Measurements from ENCODE around the gene CCNY. TPM values are rescaled to one million over a fixed set of nuclear protein-coding genes. Genes with fewer than 3 reads are reported as not detected.

The CCNY gene
- total RNA-seq, 4 donors from 2014 or later = 22.4 to 35.1 (median 29.9) TPM

DNA sequence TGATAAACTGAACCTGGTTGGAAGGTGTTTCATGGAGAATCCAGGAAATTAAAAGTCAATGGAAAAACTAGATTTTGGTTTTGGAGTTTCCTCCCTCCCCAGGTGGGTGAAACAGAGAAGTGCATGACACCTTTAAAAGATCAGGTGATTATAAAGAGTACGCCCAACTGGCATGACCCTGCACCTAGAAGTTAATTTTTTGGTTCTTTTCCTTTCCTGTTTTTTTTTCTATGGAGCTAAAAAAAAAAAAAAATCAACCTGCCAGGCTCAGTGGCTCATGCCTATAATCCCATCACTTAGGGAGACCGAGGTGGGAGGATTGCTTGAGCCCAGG, 276.8 kb downstream of the CCNY start:
- Histone ChIP-seq H3K4me3 (no peak overlapping the region), H3K4me1 (peaks cover 4% of the 10 kb centered on the region), H3K36me3 (no peaks in the 10 kb centered on the region), H3K27me3 (peaks cover 19% of the 10 kb centered on the region), H3K9me3 (no peaks in the 10 kb centered on the region), H3K27ac (no peak overlapping the region)
- TF ChIP-seq POLR2A (IDR thresholded peaks at IDR 0.05) = no peak
- no peak for TF ChIP-seq POLR2AphosphoS5 (IDR thresholded peaks at IDR 0.05)
- TF ChIP-seq, protein P1, sequence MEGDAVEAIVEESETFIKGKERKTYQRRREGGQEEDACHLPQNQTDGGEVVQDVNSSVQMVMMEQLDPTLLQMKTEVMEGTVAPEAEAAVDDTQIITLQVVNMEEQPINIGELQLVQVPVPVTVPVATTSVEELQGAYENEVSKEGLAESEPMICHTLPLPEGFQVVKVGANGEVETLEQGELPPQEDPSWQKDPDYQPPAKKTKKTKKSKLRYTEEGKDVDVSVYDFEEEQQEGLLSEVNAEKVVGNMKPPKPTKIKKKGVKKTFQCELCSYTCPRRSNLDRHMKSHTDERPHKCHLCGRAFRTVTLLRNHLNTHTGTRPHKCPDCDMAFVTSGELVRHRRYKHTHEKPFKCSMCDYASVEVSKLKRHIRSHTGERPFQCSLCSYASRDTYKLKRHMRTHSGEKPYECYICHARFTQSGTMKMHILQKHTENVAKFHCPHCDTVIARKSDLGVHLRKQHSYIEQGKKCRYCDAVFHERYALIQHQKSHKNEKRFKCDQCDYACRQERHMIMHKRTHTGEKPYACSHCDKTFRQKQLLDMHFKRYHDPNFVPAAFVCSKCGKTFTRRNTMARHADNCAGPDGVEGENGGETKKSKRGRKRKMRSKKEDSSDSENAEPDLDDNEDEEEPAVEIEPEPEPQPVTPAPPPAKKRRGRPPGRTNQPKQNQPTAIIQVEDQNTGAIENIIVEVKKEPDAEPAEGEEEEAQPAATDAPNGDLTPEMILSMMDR (IDR thresholded peaks at IDR 0.05) = no peak
- no peak for TF ChIP-seq EP300 (IDR thresholded peaks at IDR 0.05)
- no peak for DNase-seq (ENCODE audit: low spot score in 2 of 2)
- 59% methylated on average over 2 of the region's 2 CpGs for WGBS

DNA sequence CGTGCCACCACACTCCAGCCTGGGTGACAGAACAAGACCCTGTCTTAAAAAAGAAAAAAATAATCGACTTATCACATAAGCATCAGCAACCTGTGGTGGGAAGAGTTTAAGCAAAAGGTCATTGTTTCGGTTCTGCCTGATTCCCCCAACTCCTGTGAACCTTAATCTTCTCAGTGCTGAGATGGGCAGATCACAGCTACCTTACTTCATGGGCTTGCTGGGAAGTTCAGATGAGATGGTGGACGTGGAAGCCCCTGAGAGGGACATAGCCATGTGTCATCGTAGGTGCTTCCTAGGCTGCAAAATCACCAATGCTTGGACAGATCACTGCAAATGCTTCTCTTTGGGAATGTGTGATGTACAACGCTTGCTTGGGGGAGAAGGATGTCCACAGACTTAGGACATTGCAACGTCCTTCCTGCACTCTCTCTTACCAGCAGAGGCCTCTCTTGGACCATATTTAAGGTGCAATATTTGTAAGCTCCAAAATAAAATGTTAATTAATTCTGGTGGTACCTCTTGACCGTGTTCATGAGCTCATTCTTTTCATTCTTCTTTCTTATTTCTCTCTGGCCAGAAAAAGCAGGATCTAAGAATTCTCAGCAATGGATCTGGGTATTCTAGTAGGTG, 277.4 kb downstream of the CCNY start:
- H3K4me1 ChIP-seq = no peaks in the 10 kb centered on the region
- peaks cover 13% of the 10 kb centered on the region for H3K27me3 ChIP-seq
- H3K9me3 ChIP-seq = no peaks in the 10 kb centered on the region
- 56% methylated on average over 8 of the region's 8 CpGs for WGBS
- H3K36me3 ChIP-seq = no peaks in the 10 kb centered on the region
- TF ChIP-seq POLR2A (IDR thresholded peaks at IDR 0.05) (no peak), POLR2AphosphoS5 (IDR thresholded peaks at IDR 0.05) (no peak), EP300 (IDR thresholded peaks at IDR 0.05) (no peak)
- TF ChIP-seq, protein P1 (IDR thresholded peaks at IDR 0.05) = no peak
- DNase-seq (ENCODE audit: low spot score in 2 of 2) = no peak
- H3K27ac ChIP-seq = no peak overlapping the region
- H3K4me3 ChIP-seq = no peak overlapping the region

DNA sequence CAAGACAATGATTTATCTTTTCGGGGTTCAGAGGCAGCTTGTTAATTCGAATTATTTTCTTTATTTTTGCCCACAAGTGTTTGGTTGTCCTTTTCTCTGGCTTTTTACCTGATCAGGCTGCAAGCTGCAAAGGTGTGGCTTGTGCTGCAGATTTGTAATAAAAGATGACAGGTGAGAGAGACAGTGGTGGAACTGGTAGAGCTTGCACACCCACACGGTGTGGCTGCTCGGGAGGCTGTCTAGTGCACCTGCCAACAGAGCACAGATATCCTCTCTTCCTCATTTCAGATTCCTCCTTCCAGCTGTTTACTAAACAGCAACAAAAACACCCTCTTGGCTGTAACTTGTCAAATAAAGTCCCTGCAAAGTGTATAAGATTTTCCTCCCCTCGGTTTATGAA, 278.0 kb downstream of the CCNY start:
- Histone ChIP-seq H3K4me1 (no peaks in the 10 kb centered on the region), H3K9me3 (no peaks in the 10 kb centered on the region), H3K4me3 (no peak overlapping the region), H3K27ac (no peak overlapping the region), H3K27me3 (peaks cover 10% of the 10 kb centered on the region), H3K36me3 (no peaks in the 10 kb centered on the region)
- 50% methylated on average over 5 of the region's 5 CpGs for WGBS
- no peak for TF ChIP-seq POLR2A (IDR thresholded peaks at IDR 0.05)
- TF ChIP-seq EP300 (IDR thresholded peaks at IDR 0.05) = no peak
- TF ChIP-seq, protein P1 (IDR thresholded peaks at IDR 0.05) = no peak
- no peak for TF ChIP-seq POLR2AphosphoS5 (IDR thresholded peaks at IDR 0.05)
- DNase-seq (ENCODE audit: low spot score in 2 of 2) = no peak

Other genes with a start within 250 kb of the CCNY start
- gene CUL2, start 246.2 kb upstream of the CCNY start, total RNA-seq = 10 to 100 TPM; 15.7 to 23.1 (median 18.4) TPM
- gene CREM, start 209.7 kb upstream of the CCNY start, total RNA-seq = 10 to 100 TPM; 12.8 to 15.7 (median 13.3) TPM

Data from suprapubic skin (tissue), 4 donors.